GM12878 (cell line): ENCODE results near the gene PLA2G5. TPM values are rescaled to one million over a fixed set of nuclear protein-coding genes. Genes with fewer than 3 reads are reported as not detected.

ENCODE experiments used
- ATAC-seq: fragments of 200-7000 bp; cut with Tn5 transposase; 3 replicates; pipeline ENCODE4 v1.9.1; 2020; ENCODE audit warnings: mild to moderate bottlenecking, moderate library complexity
- BruUV-seq: library from RNA; stranded (reverse); fragments of 400-500 nt; replicated peaks from 2 replicates; lab custom pipeline; 2021; lab: Mats Ljungman, UMichigan
- CTCF ChIA-PET: fragments of 300-600 bp; sonication (Branson Sonifier 250); formaldehyde crosslinking; extraction: SDS; loops from one replicate; lab custom pipeline; 2021; ENCODE audit warnings: inconsistent platforms; lab: Yijun Ruan, JAX
- POLR2A ChIA-PET: fragments of 350-600 bp; formaldehyde crosslinking; extraction: SDS; loops from one replicate; lab custom pipeline; 2021; ENCODE audit warnings: inconsistent platforms; lab: Charles Lee
- RAD21 ChIA-PET: fragments of 300-600 bp; sonication (Branson Sonifier 250); formaldehyde crosslinking; loops from one replicate; lab custom pipeline; 2023; ENCODE audit warnings: antibody characterized with exemption; ENCODE audit not compliant: unreplicated experiment; lab: Charles Lee
- SMC1A ChIA-PET: fragments of 300-600 bp; sonication (Branson Sonifier 250); formaldehyde crosslinking; loops from one replicate; lab custom pipeline; 2023; ENCODE audit not compliant: unreplicated experiment, uncharacterized antibody; lab: Charles Lee
- DNase-seq: peaks from one replicate; pipeline ENCODE4 v3.0.0-alpha.2; 2011; ENCODE audit warnings: low read depth, low spot score
- FAIRE-seq: peaks from 3 replicates; lab custom pipeline; 2011; peaks lifted over from hg19 to GRCh38; lab: Jason Lieb, UNC
- H2AFZ ChIP-seq: 2 replicates; pipeline ENCODE4 v1.6.0; 2011; ENCODE audit warnings: low read depth, low read length, control low read depth; ENCODE audit not compliant: control insufficient read depth
- H3K27ac ChIP-seq: 2 replicates; pipeline ENCODE4 v1.5.1; 2011; ENCODE audit warnings: control low read depth; ENCODE audit not compliant: control insufficient read depth, insufficient read depth
- H3K27me3 ChIP-seq, 2 experiments: replicated peaks in 1 of 2; 2 replicates each; pipeline versions ENCODE4 v1.6.0 to v1.6.1; 2011; ENCODE audit warnings: low read length in 1 of 2; ENCODE audit not compliant: control insufficient read depth in 2 of 2, insufficient read depth in 2 of 2
- H3K36me3 ChIP-seq, 2 experiments: 2 replicates each; pipeline ENCODE4 v1.5.1; 2011; ENCODE audit warnings: low read length in 1 of 2; ENCODE audit not compliant: control insufficient read depth in 2 of 2, insufficient read depth in 2 of 2
- H3K4me1 ChIP-seq: 2 replicates; pipeline ENCODE4 v1.6.1; 2011; ENCODE audit warnings: mild to moderate bottlenecking, low read length, moderate library complexity, mixed read lengths; ENCODE audit not compliant: control insufficient read depth, insufficient read depth
- H3K4me2 ChIP-seq: 2 replicates; pipeline ENCODE4 v1.6.0; 2011; ENCODE audit warnings: control low read depth; ENCODE audit not compliant: control insufficient read depth, insufficient read depth
- H3K4me3 ChIP-seq: fragments of 200-600 bp; sonication (generic); 2 replicates; pipeline ENCODE4 v1.5.1; 2016
- H3K79me2 ChIP-seq: 2 replicates; pipeline ENCODE4 v1.6.0; 2011; ENCODE audit warnings: low read length; ENCODE audit not compliant: control insufficient read depth, insufficient read depth
- H3K9ac ChIP-seq: 2 replicates; pipeline ENCODE4 v1.8.0; 2011; ENCODE audit warnings: low read length, control low read depth, mixed read lengths; ENCODE audit not compliant: control insufficient read depth, insufficient read depth
- H3K9me3 ChIP-seq: replicated peaks from 3 replicates; pipeline ENCODE4 v1.5.1; 2011; ENCODE audit warnings: mild to moderate bottlenecking, low read length; ENCODE audit not compliant: control insufficient read depth, insufficient read depth
- H4K20me1 ChIP-seq: 2 replicates; pipeline ENCODE4 v1.6.0; 2011; ENCODE audit not compliant: control insufficient read depth, insufficient read depth
- CBFB ChIP-seq: IDR thresholded peaks from 2 replicates; pipeline ENCODE4 v1.6.1; 2016; ENCODE audit warnings: antibody characterized with exemption, low read depth
- KLF5 ChIP-seq: fragments of 450-650 bp; IDR thresholded peaks from 2 replicates; pipeline ENCODE4 v1.6.1; 2014; ENCODE audit warnings: mild to moderate bottlenecking; ENCODE audit not compliant: partially characterized antibody
- NFIC ChIP-seq: IDR thresholded peaks from 2 replicates; pipeline ENCODE4 v1.6.1; 2012; ENCODE audit warnings: low read depth, mild to moderate bottlenecking, inconsistent platforms, low read length, moderate library complexity
- NR2F1 ChIP-seq: fragments of 450-650 bp; conservative IDR thresholded peaks from 2 replicates; pipeline ENCODE4 v1.6.1; 2017; ENCODE audit warnings: mild to moderate bottlenecking
- PML ChIP-seq: IDR thresholded peaks from 2 replicates; pipeline ENCODE4 v1.6.1; 2012; ENCODE audit warnings: low read length, inconsistent platforms
- POLR2A ChIP-seq: IDR thresholded peaks from 2 replicates; pipeline ENCODE4 v1.6.1; 2011; ENCODE audit warnings: low read depth, mild to moderate bottlenecking, low read length
- RCOR1 ChIP-seq: conservative IDR thresholded peaks from 2 replicates; pipeline ENCODE4 v1.6.1; 2012; ENCODE audit warnings: low read depth, low read length, improper control_type of control experiment
- SRF ChIP-seq, 2 experiments: IDR thresholded peaks; 2 replicates each; pipeline ENCODE4 v1.6.1; 2011; ENCODE audit warnings: low read depth in 2 of 2, low read length in 2 of 2, mild to moderate bottlenecking in 1 of 2, moderate library complexity in 1 of 2
- SUPT20H ChIP-seq: IDR thresholded peaks from 2 replicates; pipeline ENCODE4 v1.6.1; 2011; ENCODE audit warnings: low read depth, mild to moderate bottlenecking, low read length, moderate library complexity, borderline replicate concordance; ENCODE audit not compliant: control insufficient read depth
- TBL1XR1 ChIP-seq: IDR thresholded peaks from 2 replicates; pipeline ENCODE4 v1.6.1; 2012; ENCODE audit warnings: low read depth, low read length, improper control_type of control experiment
- ZNF207 ChIP-seq: fragments of 450-650 bp; IDR thresholded peaks from 2 replicates; pipeline ENCODE4 v1.6.1; 2014; ENCODE audit warnings: antibody characterized with exemption, mild to moderate bottlenecking, borderline replicate concordance
- ZSCAN29 ChIP-seq: fragments of 450-650 bp; IDR thresholded peaks from 2 replicates; pipeline ENCODE4 v1.6.1; 2017; ENCODE audit warnings: mild to moderate bottlenecking, moderate library complexity
- WGBS: methylation state at CpG from one replicate; pipeline ENCODE4 v1.1.6; 2016; ENCODE audit warnings: low lambda C conversion rate; ENCODE audit not compliant: insufficient replicate concordance, insufficient coverage; ENCODE audit errors: missing lambda C conversion rate; 5-methylcytosine and 5-hydroxymethylcytosine counted together
- in situ Hi-C: fragments of 300-500 bp; cut with MboI; formaldehyde crosslinking; loops from 9 replicates; pipeline ENCODE4 v1.14.3; 2018; ENCODE audit warnings: mixed read lengths
- intact Hi-C: fragments of 100-400 bp; cut with micrococcal nuclease; formaldehyde crosslinking; loops from one replicate; pipeline ENCODE4 v1.14.2; 2022; ENCODE audit not compliant: unreplicated experiment
- polyA plus RNA-seq, 11 experiments: library from polyadenylated mRNA; depleted of rRNA in 4 of 11; unstranded in 6 of 11; stranded (reverse) in 5 of 11; fragments of >200 nt; fragmentation: Nextera tagmentation in 4 of 11; fragmentation: Illumina TruSeq in 1 of 11; extraction: Ambion mirVana in 4 of 11; extraction: Trizol in 1 of 11; gene quantifications; 1 replicate in 1 of 11; 2 replicates in 10 of 11; pipeline versions ENCODE4 v1.2.1 to v1.2.3, GENCODE V29; 2011 to 2016; ENCODE audit warnings: inconsistent platforms in 2 of 11, missing spikeins in 2 of 11, low read depth in 1 of 11
- total RNA-seq, 4 experiments: library from RNA; depleted of rRNA in 3 of 4; stranded (reverse); fragments of >200 nt in 3 of 4; fragmentation: Illumina TruSeq in 1 of 4; extraction: Trizol in 1 of 4; gene quantifications; 2 replicates each; pipeline versions ENCODE4 v1.2.1 to v1.2.3, GENCODE V29; 2013 to 2021
- TF ChIP-seq, protein P1 (sequence below): fragments of 450-650 bp; IDR thresholded peaks from 2 replicates; pipeline ENCODE4 v1.6.1; 2016; ENCODE audit warnings: mild to moderate bottlenecking, moderate library complexity, borderline replicate concordance

The PLA2G5 gene
- total and polyA plus RNA-seq, 10 of the 15 experiments (the other 5 are each of a cell fraction or from before 2014, with no cell fraction given) = 0.10 to 0.19 (median 0.17) TPM; not detected in 7

DNA sequence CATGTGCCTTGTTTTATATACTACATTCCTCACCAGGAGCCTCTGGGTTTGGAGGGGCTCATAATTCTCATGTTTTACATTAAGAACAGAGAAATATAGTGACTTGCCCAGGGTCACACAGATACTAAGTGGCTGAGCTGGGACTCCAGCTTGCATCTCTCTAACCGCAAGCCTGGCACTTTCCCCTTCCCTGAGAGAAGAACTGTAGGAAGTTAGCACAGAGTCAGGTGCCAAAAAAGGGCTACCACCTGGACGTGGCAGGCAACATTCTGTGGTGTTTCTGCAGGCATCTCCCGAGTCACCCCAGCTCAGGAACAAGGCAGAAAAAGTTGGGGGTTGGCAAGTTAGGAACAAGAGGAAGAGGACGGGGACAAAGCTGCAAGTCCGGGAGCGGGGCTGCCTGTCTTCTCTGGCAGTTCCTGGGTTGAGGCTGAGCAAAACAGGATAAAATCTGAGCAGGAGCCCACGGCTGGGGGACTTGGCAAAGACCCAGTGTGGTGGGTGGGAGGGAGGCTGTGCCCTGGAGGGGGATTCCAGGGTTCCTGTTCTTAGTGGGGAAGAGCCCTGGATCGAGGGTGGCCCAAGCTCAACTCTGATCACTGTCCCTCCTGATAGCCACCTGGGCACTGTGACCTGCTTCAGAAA is 9.8 kb downstream of the PLA2G5 start (continued):
- TF ChIP-seq PML = no peak

DNA sequence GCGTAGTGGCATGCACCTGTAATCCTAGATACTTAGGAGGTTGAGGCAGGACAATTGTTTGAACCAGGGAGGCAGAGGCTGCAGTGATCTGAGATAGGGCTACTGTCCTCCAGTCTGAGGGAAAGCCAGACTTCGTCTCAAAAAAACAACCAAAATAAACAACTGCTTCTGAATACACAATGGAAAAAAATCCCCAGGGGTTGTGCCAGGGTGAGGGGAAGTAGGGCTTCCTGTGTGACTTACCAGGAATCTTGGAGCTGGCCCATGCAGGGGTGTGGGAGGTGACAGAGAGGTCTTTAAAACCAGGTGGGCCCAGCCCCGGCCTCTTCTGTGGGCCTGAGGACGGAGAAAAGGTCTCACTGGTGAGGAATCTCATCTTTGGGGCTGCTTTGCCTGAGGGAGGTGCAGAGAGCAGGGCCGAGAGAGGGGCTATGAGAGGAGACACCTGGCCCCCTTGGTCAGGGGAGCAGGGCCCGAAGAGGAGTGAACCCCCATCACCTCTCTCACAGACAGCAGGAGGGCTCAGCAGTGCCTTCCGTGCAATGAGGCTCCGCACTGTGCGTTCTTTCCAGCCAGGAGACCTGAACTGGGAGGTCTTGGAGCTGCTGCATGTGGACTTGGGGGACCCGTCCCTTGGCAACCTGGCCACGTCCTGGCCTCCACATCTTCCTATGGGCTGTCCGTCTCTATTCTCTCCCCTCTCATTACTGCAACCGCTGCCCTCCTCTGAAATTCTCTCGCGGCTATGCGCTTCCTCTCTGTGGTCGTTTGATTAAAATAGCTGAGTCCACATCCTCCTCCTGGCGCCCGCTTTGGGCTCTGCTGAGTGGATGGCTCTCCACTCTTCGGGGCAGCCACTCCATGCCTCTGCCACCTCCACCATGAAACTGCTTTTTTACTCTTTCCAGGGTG is 10.7 kb downstream of the PLA2G5 start:
- WGBS = 14% methylated on average over 20 of the region's 20 CpGs
- FAIRE-seq (peak; percentile 78), DNase-seq (peak; percentile 57), ATAC-seq (peak; percentile 88)
- Histone ChIP-seq H3K4me3 (peak overlapping the region; percentile 21; the same call in 1 of the 2 replicates), H3K4me1 (peaks cover 45% of the 10 kb centered on the region), H2AFZ (peak overlapping the region; percentile 50), H4K20me1 (no peaks in the 10 kb centered on the region), H3K79me2 (no peaks in the 10 kb centered on the region), H3K27me3 (no peaks in the 10 kb centered on the region), H3K4me2 (peak overlapping the region; percentile 73), H3K9me3 (no peaks in the 10 kb centered on the region), H3K9ac (peak overlapping the region; percentile 1; the same call in 1 of the 2 replicates), H3K36me3 (no peaks in the 10 kb centered on the region), H3K27ac (peak overlapping the region; percentile 56)
- RAD21 ChIA-PET = interaction anchor here (0.5 to 3.1 kb wide), 9 partner anchors 9 to 1798 kb away, joined by 3 to 15 read pairs (median 3); partner anchors contain the start of gene PLA2G2D
- BruUV-seq = no TSS peak
- POLR2A ChIA-PET = interaction anchor here (1.1 to 2.6 kb wide), 3 partner anchors 11 to 44 kb away, joined by 3 to 11 read pairs (median 6); no protein-coding TSS in a partner anchor
- SMC1A ChIA-PET = interaction anchor here (0.6 to 4.1 kb wide), 11 partner anchors 12 to 106 kb away, joined by 3 to 27 read pairs (median 3); no protein-coding TSS in a partner anchor
- intact Hi-C loops (loop anchor here (5.0 kb wide), 1 partner anchor 163 kb away; no protein-coding TSS in a partner anchor), in situ Hi-C loops (no loop called here)
- CTCF ChIA-PET = interaction anchor here (0.7 to 3.7 kb wide), 8 partner anchors 10 to 267 kb away, joined by 3 to 17 read pairs (median 3); no protein-coding TSS in a partner anchor
- no peak for TF ChIP-seq RCOR1
- TF ChIP-seq, protein P1, sequence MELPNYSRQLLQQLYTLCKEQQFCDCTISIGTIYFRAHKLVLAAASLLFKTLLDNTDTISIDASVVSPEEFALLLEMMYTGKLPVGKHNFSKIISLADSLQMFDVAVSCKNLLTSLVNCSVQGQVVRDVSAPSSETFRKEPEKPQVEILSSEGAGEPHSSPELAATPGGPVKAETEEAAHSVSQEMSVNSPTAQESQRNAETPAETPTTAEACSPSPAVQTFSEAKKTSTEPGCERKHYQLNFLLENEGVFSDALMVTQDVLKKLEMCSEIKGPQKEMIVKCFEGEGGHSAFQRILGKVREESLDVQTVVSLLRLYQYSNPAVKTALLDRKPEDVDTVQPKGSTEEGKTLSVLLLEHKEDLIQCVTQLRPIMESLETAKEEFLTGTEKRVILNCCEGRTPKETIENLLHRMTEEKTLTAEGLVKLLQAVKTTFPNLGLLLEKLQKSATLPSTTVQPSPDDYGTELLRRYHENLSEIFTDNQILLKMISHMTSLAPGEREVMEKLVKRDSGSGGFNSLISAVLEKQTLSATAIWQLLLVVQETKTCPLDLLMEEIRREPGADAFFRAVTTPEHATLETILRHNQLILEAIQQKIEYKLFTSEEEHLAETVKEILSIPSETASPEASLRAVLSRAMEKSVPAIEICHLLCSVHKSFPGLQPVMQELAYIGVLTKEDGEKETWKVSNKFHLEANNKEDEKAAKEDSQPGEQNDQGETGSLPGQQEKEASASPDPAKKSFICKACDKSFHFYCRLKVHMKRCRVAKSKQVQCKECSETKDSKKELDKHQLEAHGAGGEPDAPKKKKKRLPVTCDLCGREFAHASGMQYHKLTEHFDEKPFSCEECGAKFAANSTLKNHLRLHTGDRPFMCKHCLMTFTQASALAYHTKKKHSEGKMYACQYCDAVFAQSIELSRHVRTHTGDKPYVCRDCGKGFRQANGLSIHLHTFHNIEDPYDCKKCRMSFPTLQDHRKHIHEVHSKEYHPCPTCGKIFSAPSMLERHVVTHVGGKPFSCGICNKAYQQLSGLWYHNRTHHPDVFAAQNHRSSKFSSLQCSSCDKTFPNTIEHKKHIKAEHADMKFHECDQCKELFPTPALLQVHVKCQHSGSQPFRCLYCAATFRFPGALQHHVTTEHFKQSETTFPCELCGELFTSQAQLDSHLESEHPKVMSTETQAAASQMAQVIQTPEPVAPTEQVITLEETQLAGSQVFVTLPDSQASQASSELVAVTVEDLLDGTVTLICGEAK = no peak
- TF ChIP-seq CBFB = no peak; the same call in 1 of the 2 replicates
- TF ChIP-seq POLR2A = no peak
- no peak for TF ChIP-seq SUPT20H
- TF ChIP-seq ZNF207 = no peak
- TF ChIP-seq TBL1XR1 = peak; percentile 63; the same call in 1 of the 2 replicates
- TF ChIP-seq SRF (IDR thresholded peaks at IDR 0.05; ENCODE audit: low read depth in 2 of 2, low read length in 2 of 2) = no peak
- TF ChIP-seq NR2F1 = 0 out of 2 replicates have a peak, but pooled peaks have one; percentile 3
- no peak for TF ChIP-seq KLF5
- no peak for TF ChIP-seq ZSCAN29
- TF ChIP-seq NFIC = no peak
